ENCODE data around the gene LRRC10.
"Not testable (repeated sequence)": the region's sequence is repeated elsewhere in the genome, so short reads cannot be mapped to it uniquely, and the experiment has no call there.

The LRRC10 gene

DNA sequence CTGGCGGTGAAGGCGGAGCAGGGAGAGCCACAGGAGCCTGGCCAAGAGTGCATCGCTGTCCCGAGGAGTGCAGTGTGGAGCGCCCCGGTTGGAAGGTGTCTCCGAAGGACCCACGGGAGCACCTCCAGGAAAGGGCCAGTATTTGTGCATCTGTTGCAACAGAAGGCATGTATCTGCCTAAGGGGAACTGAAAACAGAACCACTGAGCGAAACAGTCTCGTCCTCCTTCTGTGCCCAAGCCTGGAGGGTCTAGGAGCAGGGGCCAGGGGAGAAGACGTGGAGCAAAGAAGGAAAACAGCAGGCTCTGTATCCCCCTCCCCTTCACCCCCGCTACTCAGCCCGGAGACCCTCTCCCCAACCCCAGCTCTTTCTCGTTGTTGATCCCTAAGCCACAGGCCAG is 5.3 kb upstream of the LRRC10 start:
- no peak for DNase-seq

DNA sequence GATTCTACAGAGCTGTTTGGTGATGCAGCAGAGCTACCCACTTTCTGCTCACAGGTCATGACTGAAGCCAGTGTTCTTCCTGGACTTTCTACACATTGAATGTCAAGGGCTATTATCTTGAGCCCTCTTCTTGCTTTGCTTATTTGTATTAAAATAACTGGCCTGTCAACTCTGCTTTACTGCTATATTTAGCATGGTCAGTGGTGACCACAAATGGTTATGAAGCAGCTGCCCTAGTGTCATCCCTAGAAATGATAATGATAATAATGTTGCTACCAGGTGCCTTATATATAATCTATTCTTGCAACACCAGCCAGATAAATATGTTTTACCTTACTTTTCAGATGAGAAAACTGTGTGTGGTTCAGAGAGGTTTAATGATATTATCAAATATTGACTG is 2.6 kb upstream of the LRRC10 start:
- no peak for DNase-seq

DNA sequence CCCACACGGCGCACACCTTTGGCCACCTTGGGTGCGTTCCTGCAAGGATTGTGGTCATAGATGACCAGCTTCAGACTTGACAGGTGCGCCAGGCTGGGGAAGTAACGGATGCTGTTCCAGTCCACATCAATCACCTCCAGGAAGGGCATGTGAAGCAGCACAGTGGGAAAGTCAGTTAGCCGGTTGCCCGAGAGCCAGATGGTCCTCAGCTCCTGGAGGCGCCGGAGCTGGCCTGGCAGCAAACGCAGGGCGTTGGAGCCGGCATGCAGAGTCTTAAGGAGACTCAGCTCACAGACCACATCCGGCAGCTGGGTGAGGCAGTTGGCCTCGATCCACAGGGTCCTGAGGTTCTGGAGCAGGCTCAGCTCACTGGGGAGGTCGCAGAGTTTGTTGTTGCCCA is 581 bp downstream of the LRRC10 start:
- DNase-seq, result no peak

DNA sequence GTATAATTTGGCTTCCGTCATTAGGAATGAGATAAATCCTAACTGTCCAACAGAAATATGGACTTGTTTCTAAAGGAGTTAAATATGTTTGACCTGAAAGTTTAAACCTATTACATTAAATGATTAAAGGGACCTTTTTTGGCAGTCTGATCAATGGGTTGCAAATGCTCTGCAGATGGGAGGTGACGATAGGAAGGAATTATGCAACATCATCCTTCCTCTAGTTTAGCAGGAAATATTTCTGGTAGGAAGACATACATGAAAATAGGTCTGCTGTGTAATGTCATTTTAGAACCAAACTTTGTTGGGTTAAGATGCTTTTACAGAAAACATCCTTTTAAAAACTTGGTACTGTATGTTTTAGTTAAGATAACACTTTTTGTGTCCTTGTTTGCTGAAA is 2.6 kb downstream of the LRRC10 start:
- no peak for DNase-seq

DNA sequence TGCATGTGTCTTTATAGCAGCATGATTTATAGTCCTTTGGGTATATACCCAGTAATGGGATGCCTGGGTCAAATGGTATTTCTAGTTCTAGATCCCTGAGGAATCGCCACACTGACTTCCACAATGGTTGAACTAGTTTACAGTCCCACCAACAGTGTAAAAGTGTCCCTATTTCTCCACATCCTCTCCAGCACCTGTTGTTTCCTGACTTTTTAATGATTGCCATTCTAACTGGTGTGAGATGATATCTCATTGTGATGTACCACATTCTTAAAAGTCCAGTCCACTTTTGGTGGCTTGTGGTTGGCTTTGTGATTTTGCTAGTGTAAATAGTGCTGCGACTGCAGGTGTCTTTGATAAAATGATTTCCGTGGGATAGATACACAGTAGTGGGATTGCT is 6.4 kb downstream of the LRRC10 start:
- not testable (repeated sequence) for DNase-seq

DNA sequence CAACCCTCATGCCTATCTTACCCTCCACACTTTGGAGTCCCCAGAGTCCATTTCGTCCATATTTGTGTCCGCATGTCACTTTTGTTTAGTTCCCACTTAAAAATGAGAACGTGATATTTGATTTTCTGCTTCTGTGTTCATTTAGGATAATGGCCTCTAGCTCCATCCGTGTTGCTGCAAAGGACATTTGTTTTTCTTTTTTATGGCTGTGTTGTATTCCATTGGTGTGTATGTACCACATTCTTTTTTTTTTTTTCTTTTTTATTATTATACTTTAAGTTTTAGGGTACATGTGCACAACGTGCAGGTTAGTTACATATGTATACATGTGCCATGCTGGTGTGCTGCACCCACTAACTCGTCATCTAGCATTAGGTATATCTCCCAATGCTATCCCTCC is 7.2 kb downstream of the LRRC10 start:
- DNase-seq, result not testable (repeated sequence)

DNA sequence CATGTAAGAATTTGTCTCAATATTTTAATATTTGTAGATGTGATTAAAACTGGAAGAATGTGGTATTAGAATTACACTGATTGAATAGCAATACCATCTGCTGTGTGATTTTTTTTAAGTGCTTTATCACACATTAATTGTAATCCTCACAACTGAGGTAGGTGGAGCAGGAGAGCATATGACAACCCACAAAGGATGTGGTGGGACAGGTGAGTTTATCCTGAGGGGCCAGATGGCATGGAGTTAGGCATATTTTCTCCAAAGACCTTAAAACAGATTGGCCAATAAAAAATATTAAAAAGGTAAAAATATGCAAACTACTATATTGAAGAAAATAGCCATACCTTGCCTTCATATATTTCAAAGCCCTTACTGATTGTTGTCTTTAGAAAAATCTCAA is 7.8 kb downstream of the LRRC10 start:
- DNase-seq, result no peak

DNA sequence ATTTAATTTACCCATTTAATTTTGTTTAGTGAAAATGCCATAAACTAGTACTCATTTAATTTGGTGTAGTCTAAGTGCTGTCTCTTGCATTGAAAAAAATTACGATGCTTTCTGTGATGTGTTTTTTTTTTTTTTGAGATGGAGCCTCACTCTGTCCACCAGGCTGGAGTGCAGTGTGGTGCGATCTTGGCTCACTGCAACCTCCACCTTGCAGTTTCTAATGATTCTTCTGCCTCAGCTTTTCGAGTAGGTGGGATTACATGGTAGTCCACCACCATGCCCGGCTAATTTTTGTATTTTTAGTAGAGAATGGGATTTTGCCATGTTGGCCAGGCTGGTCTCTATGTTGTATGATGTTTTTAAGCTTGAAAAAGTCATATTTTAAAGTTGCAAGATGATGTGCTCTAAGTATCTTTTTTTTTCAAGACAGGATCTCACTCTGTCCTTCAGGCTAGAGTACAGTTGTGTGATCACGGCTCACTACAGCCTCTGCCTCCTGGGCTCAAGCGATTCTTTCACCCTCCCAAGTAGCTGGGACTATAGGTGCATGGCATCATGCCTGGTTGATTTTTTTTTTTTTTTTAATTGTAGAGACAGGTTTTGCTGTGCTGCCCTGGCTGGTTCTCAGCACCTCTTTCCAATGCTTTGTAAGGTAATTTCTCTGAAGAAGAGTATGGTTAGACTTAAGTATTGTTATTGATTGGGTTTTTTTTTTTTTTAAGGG is 8.6 kb downstream of the LRRC10 start:
- DNase-seq, result no peak

DNA sequence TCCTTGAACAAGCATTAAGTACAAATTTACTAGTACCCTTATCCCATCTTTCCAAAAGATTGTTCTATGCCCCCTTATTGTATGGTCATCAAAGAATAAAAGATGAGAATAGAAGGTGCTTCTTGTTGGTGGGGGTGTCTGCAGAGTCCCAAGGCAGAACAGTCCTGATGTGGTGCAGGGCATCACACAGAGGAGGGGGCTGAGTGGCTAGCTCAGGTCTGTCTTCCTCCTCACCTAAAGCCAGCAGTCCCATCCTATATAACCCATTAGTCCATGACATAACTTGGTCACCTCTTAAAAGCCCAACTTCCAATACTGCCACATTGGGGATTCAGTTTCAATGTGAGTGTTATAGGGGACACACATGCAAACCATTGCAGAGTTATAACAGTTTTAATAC is 9.9 kb downstream of the LRRC10 start:
- DNase-seq, result no peak

DNA sequence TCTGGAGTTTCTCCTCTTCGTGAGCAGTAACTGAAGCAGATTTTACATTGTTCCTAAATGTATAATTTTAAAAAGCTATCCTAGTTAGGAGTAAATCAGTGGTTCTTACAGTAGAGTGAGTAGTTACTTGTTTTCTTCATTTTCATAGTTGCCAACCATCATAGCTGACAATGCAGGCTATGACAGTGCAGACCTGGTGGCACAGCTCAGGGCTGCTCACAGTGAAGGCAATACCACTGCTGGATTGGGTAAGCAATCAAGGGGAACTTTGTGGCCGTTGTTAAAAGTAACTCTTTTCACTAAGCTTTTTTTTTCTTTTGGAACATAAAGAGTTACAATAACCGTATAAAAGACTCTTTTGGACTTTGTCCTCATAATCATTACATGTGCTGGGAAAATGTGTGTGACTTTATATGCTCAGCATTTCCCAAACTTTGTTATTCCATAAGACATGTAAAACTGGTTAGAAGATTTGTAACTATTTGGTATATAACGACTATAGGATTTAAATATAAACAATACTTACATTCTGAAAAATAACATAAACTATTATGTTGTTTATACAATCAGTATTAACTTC is 12.4 kb downstream of the LRRC10 start:
- peak; percentile 22 for DNase-seq

DNA sequence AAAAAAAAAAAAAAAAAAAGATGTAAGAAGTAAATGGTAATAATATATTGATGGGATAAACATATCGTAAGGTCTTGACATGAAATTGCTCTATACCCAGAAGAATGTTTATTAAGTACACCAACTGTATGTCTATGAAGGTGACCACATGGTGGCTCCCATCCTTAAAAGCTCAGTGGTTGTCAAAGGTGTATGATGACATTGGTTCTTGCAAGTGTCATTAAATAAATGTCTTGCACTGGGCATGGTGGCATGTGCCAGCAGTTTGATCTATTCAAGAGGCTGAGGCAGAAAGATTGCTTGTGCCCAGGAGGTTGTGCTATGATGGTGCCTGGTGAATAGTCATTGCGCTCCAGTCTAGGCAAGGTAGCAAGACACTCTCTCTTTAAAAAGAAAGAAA is 15.0 kb downstream of the LRRC10 start:
- DNase-seq, result peak; percentile 9

DNA sequence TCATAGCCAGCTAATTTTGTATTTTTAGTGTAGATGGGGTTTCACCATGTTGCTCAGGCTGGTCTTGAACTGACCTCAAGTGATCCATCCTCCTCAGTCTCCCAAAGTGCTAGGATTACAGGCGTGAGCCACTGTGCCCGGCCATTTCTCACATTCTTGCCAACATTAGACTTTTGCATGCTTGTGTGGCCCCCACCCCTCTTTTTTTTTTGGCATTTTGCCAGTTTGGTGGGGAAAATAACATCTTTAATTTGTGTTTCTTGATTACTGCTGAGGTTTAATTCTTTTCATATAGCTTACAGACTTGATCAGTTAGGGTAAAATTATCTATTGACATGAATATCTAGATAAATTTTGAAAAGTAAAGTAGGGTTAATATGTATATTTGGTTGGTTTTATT is 21.6 kb downstream of the LRRC10 start:
- DNase-seq, result no peak

DNA sequence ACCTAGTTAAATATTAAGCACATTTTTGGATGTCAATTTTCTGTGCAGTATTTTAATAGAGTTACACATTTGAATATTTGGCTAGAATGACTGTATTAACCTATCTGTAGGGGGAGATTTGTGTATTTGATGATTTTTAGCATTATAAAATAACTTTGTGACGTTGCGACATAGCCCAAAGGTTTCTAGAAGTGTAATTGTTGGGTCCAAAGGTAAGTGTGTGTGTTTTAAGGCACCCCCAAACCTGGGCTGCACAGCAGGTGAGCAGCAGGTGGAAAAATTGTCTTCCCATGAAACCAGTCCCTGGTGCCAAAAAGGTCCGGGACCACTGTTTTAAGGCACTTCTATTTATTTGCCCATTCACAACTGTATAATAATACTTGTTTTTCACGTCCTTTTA is 22.2 kb downstream of the LRRC10 start:
- no peak for DNase-seq

DNA sequence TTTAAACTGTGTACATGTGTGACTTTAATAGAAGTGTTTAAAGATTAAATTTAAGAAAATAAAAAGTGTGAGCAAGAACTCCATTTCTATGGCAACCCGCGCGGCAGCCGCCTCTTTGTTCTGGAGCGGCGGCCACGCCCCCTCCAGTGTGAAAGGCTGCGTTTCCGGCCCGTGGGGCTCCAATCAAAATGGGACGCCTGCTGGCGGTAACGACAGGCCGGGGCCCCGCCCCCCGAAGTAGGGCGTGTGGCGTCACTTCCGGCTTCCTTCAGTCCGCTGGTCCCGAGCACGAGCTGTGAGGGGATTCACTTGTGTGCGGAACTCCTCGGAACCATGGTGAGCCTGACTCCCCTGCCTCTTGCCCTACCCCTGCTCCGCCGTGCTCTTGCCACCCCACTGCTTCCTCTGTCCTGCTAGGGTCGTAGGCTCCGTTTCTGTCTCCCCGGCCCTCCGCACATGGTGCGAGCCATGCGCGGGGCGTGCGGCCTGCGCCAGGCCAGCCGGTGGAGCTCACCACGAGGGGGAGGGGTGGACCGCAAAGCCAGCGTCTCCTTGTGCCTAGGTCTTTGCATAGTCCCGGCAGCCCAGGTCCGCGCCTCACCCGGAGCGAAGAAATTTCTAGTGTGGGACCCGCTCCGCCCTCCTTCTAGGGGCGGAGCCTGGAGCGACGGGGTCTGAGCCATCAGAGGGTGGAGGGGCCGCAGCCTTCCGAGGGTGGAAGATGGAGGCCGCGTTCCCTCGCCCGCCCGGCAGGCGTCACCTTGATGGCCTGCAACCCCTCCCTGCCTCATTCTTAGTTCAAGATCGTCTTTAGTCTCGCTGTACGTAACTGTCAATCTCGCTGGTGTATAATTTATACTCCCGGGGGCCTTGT is 25.3 kb downstream of the LRRC10 start, which contains the start of gene CCT2:
TSS of gene CCT2 (plus strand) at position 271 of the 874 bp plus-strand sequence. CDS start at position 334, 63 bp downstream.
- DNase-seq, result peak; percentile 97

DNA sequence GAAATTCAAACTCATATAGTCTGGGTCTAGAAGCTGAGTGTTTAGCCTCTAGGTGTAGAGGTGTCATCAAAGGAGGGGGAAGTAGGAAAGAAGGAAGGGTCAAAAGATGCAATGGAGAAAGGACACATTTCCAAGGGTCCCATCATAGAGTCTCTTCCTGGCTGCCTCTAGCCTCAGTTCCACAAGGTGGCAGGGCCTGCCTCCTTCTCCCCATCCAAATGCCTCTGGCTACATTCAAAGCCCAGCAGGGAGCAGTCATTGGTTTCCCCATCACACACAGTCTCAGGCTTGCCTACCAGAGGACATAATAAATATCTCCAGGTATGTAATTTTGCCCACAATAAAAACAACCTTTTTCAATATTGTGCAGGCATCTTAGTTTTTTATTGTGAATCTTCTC is 27.5 kb downstream of the LRRC10 start:
- no peak for DNase-seq

DNA sequence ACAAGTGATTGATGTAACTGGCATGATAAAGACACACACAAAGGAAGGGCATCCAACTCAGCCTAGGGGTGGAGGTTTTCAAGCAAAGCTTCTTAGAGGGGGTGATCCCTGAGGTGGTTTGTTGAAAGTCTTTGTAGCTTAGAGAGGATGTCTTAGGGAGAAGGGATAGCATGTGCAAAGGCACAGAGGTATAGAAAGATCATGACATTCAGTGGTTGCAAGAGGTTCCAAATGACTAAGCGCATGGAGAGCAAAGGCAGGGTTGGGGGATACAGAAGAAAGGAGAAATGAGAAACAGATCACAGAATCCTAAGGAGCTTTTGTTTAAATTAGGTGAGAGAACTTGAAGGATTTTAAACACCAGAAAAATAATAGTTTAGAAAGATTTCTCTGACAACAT is 30.6 kb downstream of the LRRC10 start:
- peak; percentile 45 for DNase-seq

DNA sequence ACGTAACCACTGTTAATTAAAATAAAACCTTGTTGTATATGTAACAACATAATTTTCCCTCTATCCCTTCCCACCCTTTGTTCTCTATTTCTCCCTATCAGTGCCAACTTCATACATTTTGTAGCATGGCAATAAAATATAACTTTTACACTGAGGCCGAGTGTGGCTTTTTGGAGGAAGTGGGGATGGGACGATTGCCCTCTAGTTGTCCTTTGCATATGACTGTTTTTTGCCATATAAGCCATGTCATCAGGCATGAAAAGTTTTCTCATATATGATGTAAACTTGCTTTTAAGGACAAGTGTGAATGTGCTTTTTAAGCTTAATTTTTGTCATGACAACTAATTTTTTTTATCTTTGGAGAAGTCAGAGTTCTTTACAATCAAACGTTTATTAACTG is 31.7 kb downstream of the LRRC10 start:
- DNase-seq, result peak; percentile 21

DNA sequence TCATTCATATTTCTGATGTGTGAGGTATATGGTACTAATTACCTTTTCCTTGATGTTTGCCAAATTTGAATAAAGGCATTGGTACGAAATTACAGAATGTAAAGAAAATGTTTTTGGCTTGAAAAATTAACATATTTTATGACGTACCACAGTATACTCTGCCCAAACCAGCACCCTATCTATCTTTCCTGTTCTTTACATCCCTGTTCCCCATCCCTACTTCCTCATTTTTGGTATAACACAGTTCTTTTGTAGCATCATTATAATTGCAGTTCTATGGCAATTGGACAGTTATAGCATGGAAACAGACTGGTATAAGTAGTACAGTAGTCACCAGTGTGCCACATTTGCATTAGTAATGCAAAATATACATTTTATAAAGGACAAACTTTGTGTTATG is 32.4 kb downstream of the LRRC10 start:
- no peak for DNase-seq

DNA sequence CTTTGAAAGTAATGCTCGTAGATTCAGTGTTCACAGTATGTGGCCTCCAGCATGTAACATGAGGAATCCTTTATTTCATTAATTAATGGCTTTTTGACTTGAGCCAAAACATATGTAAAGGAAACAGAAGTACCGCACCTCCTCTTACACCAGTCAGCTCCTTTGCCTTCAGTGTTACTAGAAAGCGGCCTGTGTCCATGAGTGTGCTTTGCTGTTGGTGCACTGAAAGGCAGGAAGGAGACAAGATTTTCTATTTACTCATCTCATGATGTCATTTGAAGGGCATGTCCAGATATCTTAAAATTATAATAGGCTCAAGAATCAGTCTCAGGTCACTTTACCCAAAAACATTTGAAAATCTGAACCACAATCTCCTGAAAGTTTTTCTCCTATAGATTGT is 35.4 kb downstream of the LRRC10 start:
- no peak for DNase-seq

DNA sequence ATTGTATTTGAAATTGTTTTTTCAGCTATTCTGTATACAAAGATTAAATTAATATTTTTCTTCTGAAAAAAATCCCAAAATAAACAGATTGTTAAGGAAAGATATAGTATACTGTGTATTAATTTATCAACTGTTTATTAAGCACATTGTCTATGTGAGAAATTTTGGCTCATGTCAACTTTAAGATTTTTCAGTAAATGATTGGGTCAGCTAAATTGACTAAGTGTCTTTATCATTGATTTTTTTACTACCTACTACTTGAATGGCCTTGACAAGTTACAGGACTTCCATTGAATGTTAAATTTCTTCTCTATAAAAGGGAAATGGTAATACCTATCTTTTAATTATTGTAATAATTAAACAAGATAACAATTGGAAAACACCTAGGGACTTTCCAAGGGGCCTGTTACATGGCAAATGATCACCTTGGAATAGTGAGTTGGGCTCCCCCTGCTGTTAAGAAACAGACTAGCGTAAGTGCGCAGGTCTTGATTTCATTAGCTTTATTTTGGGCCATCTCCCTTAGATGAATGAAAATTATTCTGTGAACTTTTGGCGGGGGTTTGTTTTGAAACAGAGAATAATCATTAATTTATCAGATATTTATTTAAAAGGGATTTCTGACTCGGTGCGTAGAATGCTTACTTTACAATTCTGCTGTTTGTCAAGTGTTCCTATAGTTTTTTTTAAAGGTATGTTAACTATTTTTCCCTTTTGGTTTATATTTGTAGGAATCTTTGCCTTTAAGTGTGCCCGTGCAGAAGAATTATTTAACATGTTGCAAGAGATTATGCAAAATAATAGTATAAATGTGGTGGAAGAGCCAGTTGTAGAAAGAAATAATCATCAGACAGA is 39.9 kb downstream of the LRRC10 start:
- DNase-seq, result peak; percentile 67

DNA sequence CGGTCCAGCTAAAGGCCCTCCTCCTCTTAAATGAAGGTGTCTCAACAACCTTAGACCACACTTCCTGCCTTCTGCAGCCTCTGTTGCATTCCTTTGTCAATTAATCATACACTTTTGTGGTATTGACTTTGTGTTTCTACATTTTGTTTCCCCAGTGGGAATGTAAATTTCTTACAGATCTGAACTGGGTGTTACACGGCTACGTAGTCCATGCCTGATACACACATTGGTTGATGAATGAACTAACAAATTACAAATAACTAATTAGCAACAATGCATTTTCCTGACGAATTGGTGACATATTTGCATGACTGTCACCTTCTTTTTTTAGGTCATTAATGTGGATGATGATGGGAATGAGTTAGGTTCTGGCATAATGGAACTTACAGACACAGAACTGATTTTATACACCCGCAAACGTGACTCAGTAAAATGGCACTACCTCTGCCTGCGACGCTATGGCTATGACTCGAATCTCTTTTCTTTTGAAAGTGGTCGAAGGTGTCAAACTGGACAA is 40.6 kb downstream of the LRRC10 start:
- DNase-seq, result no peak

DNA sequence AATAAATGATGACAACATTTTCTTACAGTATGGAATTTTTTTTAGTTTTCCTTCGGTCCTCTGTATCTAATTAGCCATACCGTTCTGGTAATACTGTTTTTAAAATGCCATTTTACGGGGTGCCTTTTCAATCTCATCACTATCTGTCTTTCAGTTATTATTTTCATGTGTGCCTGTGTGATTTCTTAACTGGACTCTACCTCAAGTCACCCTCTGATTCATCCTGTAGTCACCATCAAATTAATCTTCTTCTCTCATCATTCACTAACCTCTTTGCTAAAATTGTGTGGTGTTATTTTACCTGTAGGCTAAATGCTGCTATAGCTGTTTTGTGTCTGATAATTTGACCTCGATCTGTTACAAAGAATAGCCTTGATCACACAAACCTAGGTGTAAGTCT is 41.5 kb downstream of the LRRC10 start:
- no peak for DNase-seq

DNA sequence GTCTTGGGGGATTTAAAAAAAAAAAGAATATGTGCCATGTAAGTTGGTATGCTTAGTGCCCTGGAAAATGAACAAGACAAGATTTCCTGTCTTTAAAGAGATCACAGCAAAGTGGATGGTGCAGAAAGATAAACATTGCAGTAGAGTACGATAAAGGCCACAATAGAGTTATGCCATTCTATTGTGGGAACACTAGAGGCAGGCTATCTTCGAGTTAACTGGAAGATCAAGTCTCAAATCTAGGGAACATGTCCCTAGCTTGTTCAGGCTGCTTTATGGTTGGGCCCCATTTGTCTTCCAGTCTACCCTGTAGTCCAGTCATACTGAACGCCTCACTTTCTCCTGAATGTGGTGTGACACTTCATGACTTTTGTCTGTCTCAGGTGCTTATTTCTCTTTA is 44.1 kb downstream of the LRRC10 start:
- no peak for DNase-seq
